ENCODE measurements around the gene AGR3. TPM values are rescaled to one million over a fixed set of nuclear protein-coding genes. Genes with fewer than 3 reads are reported as not detected.

Gene AGR3
- total and polyA plus RNA-seq, 5 donors from 2014 or later = not detected

DNA sequence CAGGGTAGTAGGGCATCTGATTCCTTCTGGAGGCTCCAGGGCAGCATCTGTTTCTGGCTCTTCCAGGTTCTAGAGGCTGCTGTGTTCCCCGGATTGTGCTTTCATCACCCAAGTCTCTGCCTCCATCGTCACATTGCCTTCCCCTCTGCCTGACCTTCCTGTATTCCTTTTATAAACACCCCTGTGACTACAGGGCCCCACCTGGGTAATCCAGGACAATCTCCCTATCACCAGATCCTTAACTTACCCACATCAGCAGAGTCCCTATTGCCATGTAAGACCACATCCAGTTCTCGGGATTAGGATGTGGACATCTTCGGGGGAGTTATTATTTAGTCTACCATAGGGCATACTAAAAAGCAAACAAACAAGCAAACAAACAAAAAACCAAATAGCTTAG lies 39.4 kb upstream of the AGR3 start:
- no peak overlapping the region for H3K4me3 ChIP-seq (ENCODE audit: low read depth, low read length)
- H3K27ac Mint-ChIP-seq = no peak overlapping the region
- H3K36me3 Mint-ChIP-seq = no peaks in the 10 kb centered on the region
- no peaks in the 10 kb centered on the region for H3K9me3 ChIP-seq (ENCODE audit: control insufficient read depth in 2 of 2, low read length in 2 of 2)
- DNase-seq (no peak), ATAC-seq (ENCODE audit: low read depth in 2 of 2) (no peak)
- H3K36me3 ChIP-seq (ENCODE audit: control insufficient read depth, insufficient read depth, low read length) = no peaks in the 10 kb centered on the region
- no peaks in the 10 kb centered on the region for H3K27me3 ChIP-seq (ENCODE audit: control insufficient read depth, insufficient read depth, low read length)
- no peaks in the 10 kb centered on the region for H3K9me3 Mint-ChIP-seq
- peaks cover 0 to 17% (median 6%) of the 10 kb centered on the region in 4 donors for H3K4me1 Mint-ChIP-seq
- H3K4me1 ChIP-seq (ENCODE audit: control insufficient read depth, insufficient read depth, low read length, poor library complexity, severe bottlenecking) = no peaks in the 10 kb centered on the region
- no peak overlapping the region for H3K27ac ChIP-seq (ENCODE audit: insufficient read depth, low read length, poor library complexity, severe bottlenecking)
- H3K27me3 Mint-ChIP-seq = no peaks in the 10 kb centered on the region
- H3K4me3 Mint-ChIP-seq = no peak overlapping the region

DNA sequence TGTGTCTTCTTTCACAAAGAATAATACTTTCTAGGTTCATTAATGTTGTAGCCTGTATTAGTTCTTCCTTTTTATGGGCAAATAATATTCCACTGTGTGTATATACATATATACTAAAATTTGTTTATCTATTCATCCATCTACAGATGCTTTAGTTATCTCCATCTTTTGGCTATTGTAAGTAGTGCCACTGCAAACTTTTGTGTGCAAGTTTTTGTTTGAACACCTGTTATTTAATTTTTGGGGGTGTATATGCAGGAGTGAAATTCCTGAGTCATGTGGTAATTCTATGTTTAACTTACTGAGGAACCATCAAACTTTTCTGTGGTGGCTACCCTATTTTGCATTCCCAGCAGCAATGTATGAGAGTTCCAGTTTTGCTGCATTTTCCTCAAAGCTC lies 37.7 kb upstream of the AGR3 start:
- ATAC-seq (ENCODE audit: low read depth in 2 of 2) (no peak), DNase-seq (no peak)
- Mint-ChIP-seq H3K9me3 (no peaks in the 10 kb centered on the region), H3K36me3 (no peaks in the 10 kb centered on the region), H3K27ac (no peak overlapping the region), H3K4me3 (no peak overlapping the region), H3K4me1 (peaks cover 0 to 13% (median 6%) of the 10 kb centered on the region in 4 donors), H3K27me3 (no peaks in the 10 kb centered on the region)
- Histone ChIP-seq H3K27ac (ENCODE audit: insufficient read depth, low read length, poor library complexity, severe bottlenecking) (no peak overlapping the region), H3K27me3 (ENCODE audit: control insufficient read depth, insufficient read depth, low read length) (no peaks in the 10 kb centered on the region), H3K4me1 (ENCODE audit: control insufficient read depth, insufficient read depth, low read length, poor library complexity, severe bottlenecking) (no peaks in the 10 kb centered on the region), H3K36me3 (ENCODE audit: control insufficient read depth, insufficient read depth, low read length) (no peaks in the 10 kb centered on the region), H3K4me3 (ENCODE audit: low read depth, low read length) (no peak overlapping the region), H3K9me3 (ENCODE audit: control insufficient read depth in 2 of 2, low read length in 2 of 2) (no peaks in the 10 kb centered on the region)

DNA sequence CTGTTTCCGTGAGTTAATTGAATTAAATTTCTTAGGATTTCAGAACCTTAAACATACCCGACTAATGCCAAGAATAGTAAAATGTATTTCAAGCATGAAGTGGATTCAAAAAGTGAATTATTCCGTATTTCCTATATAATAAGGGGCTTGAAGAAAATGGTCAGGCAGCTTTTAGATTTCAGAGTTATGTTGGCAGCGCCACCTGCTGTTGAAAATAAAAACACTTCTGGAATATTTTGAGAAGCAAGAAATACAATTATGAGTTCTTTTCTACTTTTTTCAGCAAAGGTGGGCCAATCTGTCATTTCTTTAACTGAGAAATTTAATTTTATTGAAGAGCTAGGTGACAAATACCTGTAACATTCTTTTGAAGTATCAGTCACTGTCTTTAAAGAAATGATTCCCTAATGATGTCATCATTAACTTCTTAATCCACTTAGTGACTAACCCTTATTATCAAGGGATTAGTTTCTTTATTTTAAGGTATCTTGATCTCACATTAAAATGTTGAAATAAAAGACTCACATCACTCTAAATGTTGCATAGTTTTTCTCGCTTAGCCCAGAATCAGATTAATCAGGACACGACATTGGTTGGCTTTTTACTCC lies 36.6 kb upstream of the AGR3 start:
- H3K9me3 Mint-ChIP-seq = peaks cover 0 to 2% (median 0%) of the 10 kb centered on the region in 7 donors
- no peaks in the 10 kb centered on the region for H3K27me3 Mint-ChIP-seq
- no peak for ATAC-seq (ENCODE audit: low read depth in 2 of 2)
- H3K36me3 ChIP-seq (ENCODE audit: control insufficient read depth, insufficient read depth, low read length) = no peaks in the 10 kb centered on the region
- H3K4me3 ChIP-seq (ENCODE audit: low read depth, low read length) = no peak overlapping the region
- H3K9me3 ChIP-seq (ENCODE audit: control insufficient read depth in 2 of 2, low read length in 2 of 2) = no peaks in the 10 kb centered on the region
- H3K27me3 ChIP-seq (ENCODE audit: control insufficient read depth, insufficient read depth, low read length) = no peaks in the 10 kb centered on the region
- no peak overlapping the region for H3K27ac Mint-ChIP-seq
- H3K36me3 Mint-ChIP-seq = no peaks in the 10 kb centered on the region
- peaks cover 0 to 8% (median 5%) of the 10 kb centered on the region in 4 donors for H3K4me1 Mint-ChIP-seq
- peak in 2 of 3 donors; percentile 22 to 54 for DNase-seq
- no peaks in the 10 kb centered on the region for H3K4me1 ChIP-seq (ENCODE audit: control insufficient read depth, insufficient read depth, low read length, poor library complexity, severe bottlenecking)
- H3K27ac ChIP-seq (ENCODE audit: insufficient read depth, low read length, poor library complexity, severe bottlenecking) = no peak overlapping the region
- no peak overlapping the region for H3K4me3 Mint-ChIP-seq

- H3K9me3 Mint-ChIP-seq = peaks cover 0 to 2% (median 0%) of the 10 kb centered on the region in 7 donors
- no peak overlapping the region for H3K27ac Mint-ChIP-seq
- H3K4me1 Mint-ChIP-seq = no peaks in the 10 kb centered on the region
- no peaks in the 10 kb centered on the region for H3K9me3 ChIP-seq (ENCODE audit: control insufficient read depth in 2 of 2, low read length in 2 of 2)
- H3K4me3 ChIP-seq (ENCODE audit: low read depth, low read length) = no peak overlapping the region
- DNase-seq (no peak), ATAC-seq (ENCODE audit: low read depth in 2 of 2) (no peak)
- H3K4me3 Mint-ChIP-seq = no peak overlapping the region
- H3K27ac ChIP-seq (ENCODE audit: insufficient read depth, low read length, poor library complexity, severe bottlenecking) = no peak overlapping the region
- H3K27me3 Mint-ChIP-seq = peaks cover 3% of the 10 kb centered on the region
- no peaks in the 10 kb centered on the region for H3K36me3 ChIP-seq (ENCODE audit: control insufficient read depth, insufficient read depth, low read length)
- no peaks in the 10 kb centered on the region for H3K27me3 ChIP-seq (ENCODE audit: control insufficient read depth, insufficient read depth, low read length)
- H3K4me1 ChIP-seq (ENCODE audit: control insufficient read depth, insufficient read depth, low read length, poor library complexity, severe bottlenecking) = no peaks in the 10 kb centered on the region
- no peaks in the 10 kb centered on the region for H3K36me3 Mint-ChIP-seq
These were observed 35.0 kb upstream of the AGR3 start for GRCh38 chr7:16916738-16917137.

DNA sequence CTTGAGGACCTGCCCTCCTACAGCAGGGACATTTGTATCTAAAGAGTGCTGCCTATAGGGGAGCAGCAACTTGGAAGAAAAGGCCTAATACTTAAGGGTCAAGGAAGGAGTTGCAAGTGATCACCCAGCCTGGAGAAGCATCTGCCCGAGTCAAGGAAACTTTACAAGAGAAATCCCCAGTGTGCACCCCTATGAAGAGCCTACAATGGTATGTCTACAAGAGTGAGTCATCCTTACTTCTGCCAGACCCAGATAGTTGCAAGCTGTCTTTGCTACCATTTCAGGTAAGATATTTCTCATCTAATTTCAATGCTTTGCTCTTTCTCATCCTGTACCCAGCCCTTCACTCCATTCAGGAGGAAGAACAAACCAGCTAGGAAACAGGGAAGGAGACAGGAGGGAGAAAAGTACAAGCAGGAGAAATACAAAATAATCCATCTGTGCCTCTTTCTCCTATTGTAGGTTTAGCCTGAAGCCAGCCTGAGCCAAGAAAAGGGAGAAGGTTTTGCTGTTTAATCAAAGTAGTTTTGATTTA lies 34.4 kb upstream of the AGR3 start:
- Mint-ChIP-seq H3K4me1 (no peaks in the 10 kb centered on the region), H3K4me3 (no peak overlapping the region), H3K27me3 (peaks cover 9% of the 10 kb centered on the region), H3K36me3 (no peaks in the 10 kb centered on the region), H3K27ac (peak overlapping the region in 1 of 3 donors; percentile 58), H3K9me3 (peaks cover 0 to 2% (median 0%) of the 10 kb centered on the region in 7 donors)
- no peak for DNase-seq
- no peak overlapping the region for H3K4me3 ChIP-seq (ENCODE audit: low read depth, low read length)
- H3K4me1 ChIP-seq (ENCODE audit: control insufficient read depth, insufficient read depth, low read length, poor library complexity, severe bottlenecking) = no peaks in the 10 kb centered on the region
- no peaks in the 10 kb centered on the region for H3K36me3 ChIP-seq (ENCODE audit: control insufficient read depth, insufficient read depth, low read length)
- no peak overlapping the region for H3K27ac ChIP-seq (ENCODE audit: insufficient read depth, low read length, poor library complexity, severe bottlenecking)
- no peaks in the 10 kb centered on the region for H3K27me3 ChIP-seq (ENCODE audit: control insufficient read depth, insufficient read depth, low read length)
- no peak for ATAC-seq (ENCODE audit: low read depth in 2 of 2)
- no peaks in the 10 kb centered on the region for H3K9me3 ChIP-seq (ENCODE audit: control insufficient read depth in 2 of 2, low read length in 2 of 2)

- Histone ChIP-seq H3K27ac (ENCODE audit: insufficient read depth, low read length, poor library complexity, severe bottlenecking) (no peak overlapping the region), H3K36me3 (ENCODE audit: control insufficient read depth, insufficient read depth, low read length) (no peaks in the 10 kb centered on the region), H3K9me3 (ENCODE audit: control insufficient read depth in 2 of 2, low read length in 2 of 2) (no peaks in the 10 kb centered on the region), H3K4me3 (ENCODE audit: low read depth, low read length) (no peak overlapping the region), H3K4me1 (ENCODE audit: control insufficient read depth, insufficient read depth, low read length, poor library complexity, severe bottlenecking) (no peaks in the 10 kb centered on the region), H3K27me3 (ENCODE audit: control insufficient read depth, insufficient read depth, low read length) (peaks cover 4% of the 10 kb centered on the region)
- Mint-ChIP-seq H3K4me3 (no peak overlapping the region), H3K27ac (no peak overlapping the region), H3K4me1 (no peaks in the 10 kb centered on the region), H3K9me3 (peaks cover 0 to 4% (median 0%) of the 10 kb centered on the region in 7 donors), H3K36me3 (no peaks in the 10 kb centered on the region), H3K27me3 (peaks cover 16% of the 10 kb centered on the region)
- ATAC-seq (ENCODE audit: low read depth in 2 of 2) (peak in 1 of 2 donors; percentile 37), DNase-seq (no peak)
These were observed 33.6 kb upstream of the AGR3 start for GRCh38 chr7:16915405-16915804.

- no peak overlapping the region for H3K4me3 ChIP-seq (ENCODE audit: low read depth, low read length)
- peaks cover 4% of the 10 kb centered on the region for H3K27me3 ChIP-seq (ENCODE audit: control insufficient read depth, insufficient read depth, low read length)
- H3K36me3 ChIP-seq (ENCODE audit: control insufficient read depth, insufficient read depth, low read length) = no peaks in the 10 kb centered on the region
- Mint-ChIP-seq H3K4me3 (no peak overlapping the region), H3K36me3 (no peaks in the 10 kb centered on the region), H3K27me3 (peaks cover 23% of the 10 kb centered on the region), H3K9me3 (peaks cover 0 to 5% (median 0%) of the 10 kb centered on the region in 7 donors), H3K4me1 (no peaks in the 10 kb centered on the region), H3K27ac (no peak overlapping the region)
- H3K9me3 ChIP-seq (ENCODE audit: control insufficient read depth in 2 of 2, low read length in 2 of 2) = no peaks in the 10 kb centered on the region
- ATAC-seq (ENCODE audit: low read depth in 2 of 2) = no peak
- H3K27ac ChIP-seq (ENCODE audit: insufficient read depth, low read length, poor library complexity, severe bottlenecking) = no peak overlapping the region
- no peaks in the 10 kb centered on the region for H3K4me1 ChIP-seq (ENCODE audit: control insufficient read depth, insufficient read depth, low read length, poor library complexity, severe bottlenecking)
- DNase-seq = no peak
These were observed 33.0 kb upstream of the AGR3 start for GRCh38 chr7:16914771-16915170.

GRCh38 chr7:16913643-16914042 lies 31.9 kb upstream of the AGR3 start:
- no peak overlapping the region for H3K27ac ChIP-seq (ENCODE audit: insufficient read depth, low read length, poor library complexity, severe bottlenecking)
- H3K27me3 Mint-ChIP-seq = peaks cover 26% of the 10 kb centered on the region
- no peaks in the 10 kb centered on the region for H3K4me1 ChIP-seq (ENCODE audit: control insufficient read depth, insufficient read depth, low read length, poor library complexity, severe bottlenecking)
- no peak overlapping the region for H3K4me3 ChIP-seq (ENCODE audit: low read depth, low read length)
- H3K36me3 ChIP-seq (ENCODE audit: control insufficient read depth, insufficient read depth, low read length) = no peaks in the 10 kb centered on the region
- no peak overlapping the region for H3K27ac Mint-ChIP-seq
- H3K4me3 Mint-ChIP-seq = no peak overlapping the region
- peaks cover 0 to 6% (median 0%) of the 10 kb centered on the region in 7 donors for H3K9me3 Mint-ChIP-seq
- H3K4me1 Mint-ChIP-seq = no peaks in the 10 kb centered on the region
- peaks cover 4% of the 10 kb centered on the region for H3K27me3 ChIP-seq (ENCODE audit: control insufficient read depth, insufficient read depth, low read length)
- no peaks in the 10 kb centered on the region for H3K9me3 ChIP-seq (ENCODE audit: control insufficient read depth in 2 of 2, low read length in 2 of 2)
- DNase-seq (no peak), ATAC-seq (ENCODE audit: low read depth in 2 of 2) (no peak)
- H3K36me3 Mint-ChIP-seq = no peaks in the 10 kb centered on the region

All from CD4-positive, CD25-positive, alpha-beta regulatory T cell (primary cell).